Renal cortical epithelial cell (primary cell): ENCODE measurements around the gene NAA38. TPM values are rescaled to one million over a fixed set of nuclear protein-coding genes. Genes with fewer than 3 reads are reported as not detected.

Experiments used
- DNase-seq: peaks from one replicate; pipeline ENCODE4 v3.0.0-alpha.2; 2011; ENCODE audit warnings: low read depth
- total RNA-seq: library from RNA; depleted of rRNA; stranded (reverse); fragments of >200 nt; gene quantifications from 2 replicates; pipeline ENCODE4 v1.2.3, GENCODE V29; 2014

Gene NAA38
- total RNA-seq, 1 donor from 2014 or later: 27.2 TPM

DNA sequence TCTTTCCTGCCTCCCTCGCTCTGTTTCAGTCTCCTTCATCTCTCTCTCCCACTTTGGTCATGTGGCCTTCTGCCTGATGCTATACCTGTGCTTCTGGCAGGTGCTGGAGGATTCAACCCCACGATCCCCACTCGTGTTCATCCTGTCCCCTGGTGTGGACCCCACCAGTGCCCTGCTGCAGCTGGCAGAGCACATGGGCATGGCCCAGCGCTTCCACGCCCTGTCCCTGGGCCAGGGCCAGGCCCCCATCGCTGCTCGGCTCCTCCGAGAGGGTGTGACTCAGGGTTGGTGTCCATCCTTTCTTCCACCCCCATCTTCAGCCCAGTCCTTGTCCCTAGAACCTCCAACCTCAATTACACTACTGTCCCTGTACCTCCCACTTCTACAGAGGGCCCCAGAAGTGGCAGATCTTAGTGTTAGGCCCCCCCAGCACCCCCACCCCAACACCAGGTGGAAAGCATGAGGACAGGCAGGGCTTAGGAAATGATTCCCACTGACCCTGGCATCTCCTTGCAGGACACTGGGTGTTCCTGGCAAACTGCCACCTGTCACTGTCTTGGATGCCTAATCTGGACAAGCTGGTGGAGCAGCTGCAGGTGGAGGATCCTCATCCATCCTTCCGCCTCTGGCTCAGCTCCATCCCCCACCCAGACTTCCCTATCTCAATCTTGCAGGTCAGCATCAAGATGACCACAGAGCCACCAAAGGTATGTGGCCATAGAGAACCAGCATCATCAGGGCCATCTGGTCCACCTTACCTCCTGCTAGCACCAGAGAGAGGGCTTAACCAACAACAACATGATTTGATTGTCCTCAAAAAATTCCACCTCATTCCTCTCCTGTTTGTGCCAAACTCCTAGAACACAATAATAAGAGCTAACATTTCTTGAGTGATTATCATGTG, 33.1 kb downstream of the NAA38 start:
- DNase-seq: no peak

DNA sequence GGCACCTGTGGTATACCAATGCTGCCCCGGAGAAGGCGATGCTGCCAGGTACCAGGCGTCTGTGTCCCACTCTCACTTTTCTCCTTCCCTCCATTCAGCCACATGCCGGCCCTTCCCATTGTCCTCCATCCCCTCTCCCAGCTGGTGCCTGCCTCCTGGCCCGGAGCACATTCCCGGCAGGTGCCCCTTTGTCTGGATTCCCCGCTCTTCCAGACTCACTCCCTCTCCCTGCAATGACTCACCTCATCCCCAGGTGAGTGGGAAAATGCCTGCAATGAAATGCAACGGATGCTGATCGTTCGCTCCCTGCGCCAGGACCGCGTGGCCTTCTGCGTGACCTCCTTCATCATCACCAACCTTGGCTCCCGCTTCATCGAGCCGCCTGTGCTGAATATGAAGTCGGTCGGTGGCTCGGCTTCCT, 33.8 kb downstream of the NAA38 start:
- DNase-seq: no peak

GRCh38 chr17:7822126-7822525, 35.2 kb downstream of the NAA38 start:
- no peak for DNase-seq

- DNase-seq: no peak
These were observed 37.1 kb downstream of the NAA38 start for GRCh38 chr17:7820231-7820630.

- DNase-seq: no peak
These were observed 38.4 kb downstream of the NAA38 start for GRCh38 chr17:7818746-7819645.

GRCh38 chr17:7818026-7818425, 39.3 kb downstream of the NAA38 start:
- no peak for DNase-seq

- DNase-seq: no peak
These were observed 39.8 kb downstream of the NAA38 start for GRCh38 chr17:7817643-7817964.

DNA sequence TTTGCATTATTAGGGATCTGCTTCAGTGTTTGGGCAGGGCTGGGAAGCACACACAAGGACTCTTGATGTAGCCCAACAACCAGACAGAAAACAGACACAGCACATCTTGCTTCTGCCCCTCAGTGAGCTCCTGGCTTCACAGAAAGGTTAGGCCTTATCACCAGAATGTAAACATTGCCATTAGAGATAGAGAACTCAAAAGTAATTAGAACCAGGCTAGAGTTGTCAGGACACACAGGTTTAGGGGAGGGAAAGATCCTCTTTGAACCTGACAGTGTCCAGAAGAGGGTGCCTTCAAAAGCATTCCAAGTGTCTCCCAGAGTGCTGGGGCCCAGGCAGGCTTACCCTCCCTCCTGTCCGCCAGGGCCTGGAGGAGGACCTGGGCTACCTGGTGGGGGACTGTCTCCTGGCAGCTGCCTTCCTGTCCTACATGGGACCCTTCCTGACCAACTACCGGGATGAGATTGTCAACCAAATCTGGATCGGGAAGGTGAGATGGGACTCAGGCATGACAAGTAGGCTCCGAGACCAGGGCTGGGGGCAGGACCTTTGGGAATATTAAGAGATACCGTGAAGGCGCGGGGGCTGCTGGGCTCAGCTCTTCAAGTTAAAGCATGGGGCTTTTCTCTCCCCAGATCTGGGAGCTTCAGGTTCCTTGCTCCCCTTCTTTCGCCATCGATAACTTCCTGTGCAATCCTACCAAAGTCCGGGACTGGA, 40.3 kb downstream of the NAA38 start:
- no peak for DNase-seq

GRCh38 chr17:7814969-7815368, 42.4 kb downstream of the NAA38 start:
- DNase-seq: no peak

DNA sequence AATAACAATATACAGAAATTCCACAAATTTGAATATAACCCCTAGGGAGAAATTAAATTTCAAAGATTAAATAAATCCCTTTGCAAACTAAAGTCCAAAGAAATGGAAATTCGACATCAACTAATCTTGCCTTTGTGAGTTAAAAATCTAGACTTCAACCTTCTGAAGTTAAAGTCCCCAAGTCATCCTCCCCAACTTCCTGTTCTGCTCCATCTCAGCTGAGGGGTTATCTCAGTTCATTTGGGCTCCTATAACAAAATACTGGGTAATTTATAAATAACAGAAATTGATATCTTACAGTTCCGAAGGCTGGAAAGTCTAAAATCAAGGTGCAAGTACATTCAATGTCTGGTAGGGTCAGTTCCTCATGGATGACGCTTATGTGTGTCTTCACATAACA, 46.1 kb downstream of the NAA38 start:
- DNase-seq: no peak

DNA sequence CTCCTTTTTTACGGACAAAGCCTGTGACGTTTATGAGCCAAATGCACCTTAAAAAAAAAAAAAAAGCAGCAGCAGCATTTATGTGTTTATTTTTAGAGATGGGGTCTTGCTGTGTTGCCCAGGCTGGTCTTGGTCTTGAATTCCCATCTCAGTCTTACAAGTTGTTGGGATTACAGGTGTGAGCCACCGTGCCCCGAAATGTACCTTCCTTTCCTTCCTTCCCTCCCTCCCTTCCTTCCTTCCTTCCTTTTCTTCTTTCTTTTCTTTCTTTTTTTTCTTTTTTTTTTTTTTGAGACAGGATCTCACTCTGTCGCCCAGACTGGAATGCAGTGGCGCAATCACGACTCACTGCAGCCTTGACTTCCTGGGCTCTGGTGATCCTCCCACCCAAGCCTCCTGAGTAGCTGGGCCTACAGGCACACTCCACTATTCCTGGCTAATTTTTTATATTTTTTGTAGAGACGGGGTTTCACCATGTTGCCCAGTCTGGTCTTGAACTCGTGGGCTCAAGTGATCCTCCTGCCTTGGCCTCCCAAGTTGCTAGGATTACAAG, 47.5 kb downstream of the NAA38 start:
- DNase-seq: peak; percentile 33

DNA sequence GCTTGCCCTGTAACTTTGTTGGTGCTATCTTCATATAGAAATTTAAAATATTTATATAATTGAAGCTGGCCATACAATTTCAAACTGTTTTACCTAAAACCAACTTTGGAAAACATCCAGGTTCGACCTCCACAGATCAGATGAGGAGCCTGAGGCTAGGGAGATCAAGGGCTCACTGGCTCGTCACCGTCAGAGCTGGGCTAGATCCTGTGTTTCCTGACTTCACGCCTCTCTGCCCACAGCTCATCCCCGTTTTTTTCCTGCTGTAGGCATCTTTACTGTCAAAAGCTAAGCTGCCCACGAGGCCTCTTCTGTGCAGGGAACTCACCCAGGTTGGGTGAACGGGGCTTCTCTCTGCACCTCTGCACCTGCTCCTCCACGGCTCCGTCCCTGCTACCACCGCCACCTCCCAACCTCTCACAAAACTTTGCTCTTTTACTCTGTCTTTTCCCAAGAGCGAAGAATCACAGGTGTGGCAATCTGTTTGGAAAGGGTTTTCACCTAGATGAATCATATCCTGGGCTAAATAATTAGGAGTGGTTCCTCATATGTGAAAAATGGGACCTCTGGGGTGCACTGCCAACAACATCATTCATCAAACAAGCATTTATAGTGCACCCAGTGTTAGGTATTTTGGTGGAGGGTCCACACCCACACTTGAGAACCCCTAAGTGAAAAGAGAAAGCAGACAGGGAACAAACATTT, 48.1 kb downstream of the NAA38 start:
- peak; percentile 16 for DNase-seq

- DNase-seq: no peak
These were observed 50.2 kb downstream of the NAA38 start for GRCh38 chr17:7807206-7807605.

Other genes starting within 250 kb of the NAA38 start
- gene FXR2, start 242.7 kb downstream of the NAA38 start, total RNA-seq: 35.0 and 64.4 TPM in 2 replicates
- 16.8 and 29.6 TPM in 2 replicates for gene SAT2, start 229.7 kb downstream of the NAA38 start, total RNA-seq
- gene SHBG, start 227.4 kb downstream of the NAA38 start, total RNA-seq: 0.25 TPM in 1 of 2 replicates, not detected in the other
- 0.30 TPM in 1 of 2 replicates, not detected in the other for gene ATP1B2, start 206.6 kb downstream of the NAA38 start, total RNA-seq
- 29.3 and 53.8 TPM in 2 replicates for gene TP53, start 170.1 kb downstream of the NAA38 start, total RNA-seq
- 6.2 and 9.2 TPM in 2 replicates for gene WRAP53, start 169.1 kb downstream of the NAA38 start, total RNA-seq
- gene EFNB3, start 152.4 kb downstream of the NAA38 start, total RNA-seq: 0.69 and 2.9 TPM in 2 replicates
- 0.15 TPM in 1 of 2 replicates, not detected in the other for gene DNAH2, start 139.8 kb downstream of the NAA38 start, total RNA-seq
- 2.8 and 15.9 TPM in 2 replicates for gene KDM6B, start 23.3 kb downstream of the NAA38 start, total RNA-seq
- gene TMEM88, start 2.5 kb downstream of the NAA38 start, total RNA-seq: 0.65 TPM in 1 of 2 replicates, not detected in the other
- 16.0 and 26.5 TPM in 2 replicates for gene CYB5D1, start 444 bp upstream of the NAA38 start, total RNA-seq
- 57.1 and 192 TPM in 2 replicates for gene CHD3, start 31.2 kb upstream of the NAA38 start, total RNA-seq
- 1.0 and 4.7 TPM in 2 replicates for gene RNF227, start 58.7 kb upstream of the NAA38 start, total RNA-seq
- 0.20 TPM in 1 of 2 replicates, not detected in the other for gene KCNAB3, start 72.3 kb upstream of the NAA38 start, total RNA-seq
- gene TRAPPC1, start 74.4 kb upstream of the NAA38 start, total RNA-seq: 37.9 and 95.1 TPM in 2 replicates
- 18.0 and 25.4 TPM in 2 replicates for gene CNTROB, start 74.6 kb upstream of the NAA38 start, total RNA-seq
- not detected in 2 replicates for gene GUCY2D, start 145.1 kb upstream of the NAA38 start, total RNA-seq
- gene ALOX15B, start 181.5 kb upstream of the NAA38 start, total RNA-seq: 0.20 and 2.1 TPM in 2 replicates
- not detected in 2 replicates for gene ALOX12B, start 230.2 kb upstream of the NAA38 start, total RNA-seq